SIG-M5 treated with dmso at 0.1 percent for 504 hours (cell line): Measurements from ENCODE around the gene SOD1.

Experiments
- DNase-seq: peaks from one replicate; lab custom pipeline; 2025; ENCODE audit not compliant: unreplicated experiment; lab: John Stamatoyannopoulos, UW

Gene SOD1

DNA sequence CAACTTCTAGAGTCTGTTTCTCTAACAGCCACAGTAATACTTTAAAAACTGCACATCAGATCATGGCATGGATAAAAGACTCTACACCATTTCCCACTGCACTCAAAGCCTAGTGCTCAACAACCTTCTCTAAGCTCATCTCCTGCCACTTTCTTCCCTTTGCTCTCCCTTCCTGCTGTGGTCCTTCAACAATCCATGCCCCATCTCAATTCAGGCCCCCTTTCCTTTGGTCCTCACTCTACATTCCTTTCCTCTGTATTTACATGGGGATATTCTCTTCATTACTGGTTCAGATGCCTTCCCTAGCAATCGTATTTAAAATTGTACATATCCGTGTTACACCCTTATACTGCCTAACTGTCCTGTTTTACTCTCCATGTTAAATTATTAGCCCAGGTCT lies 19.0 kb downstream of the SOD1 start:
- no peak for DNase-seq

GRCh38 chr21:31682620-31683019 lies 23.1 kb downstream of the SOD1 start:
- DNase-seq = no peak

GRCh38 chr21:31683029-31683428 lies 23.5 kb downstream of the SOD1 start:
- no peak for DNase-seq

DNA sequence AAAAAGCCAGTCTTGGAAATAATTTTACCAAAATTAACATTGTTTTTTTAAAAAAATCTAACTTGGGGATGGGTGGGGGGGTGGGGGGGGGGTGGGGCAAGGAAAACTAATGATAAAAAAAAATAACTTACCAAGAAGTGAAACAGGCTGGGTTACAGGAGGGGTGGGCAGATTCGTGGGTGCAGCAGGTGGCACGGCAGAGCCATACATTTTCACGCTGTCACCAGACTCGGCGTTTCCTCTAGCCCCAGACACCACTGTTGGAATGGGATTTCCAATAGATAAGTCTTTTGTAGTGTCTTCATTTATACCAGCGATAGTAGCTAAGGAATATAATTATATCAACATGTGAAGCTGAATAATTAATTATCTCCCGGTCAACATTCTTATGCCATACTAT lies 25.4 kb downstream of the SOD1 start:
- DNase-seq = no peak

DNA sequence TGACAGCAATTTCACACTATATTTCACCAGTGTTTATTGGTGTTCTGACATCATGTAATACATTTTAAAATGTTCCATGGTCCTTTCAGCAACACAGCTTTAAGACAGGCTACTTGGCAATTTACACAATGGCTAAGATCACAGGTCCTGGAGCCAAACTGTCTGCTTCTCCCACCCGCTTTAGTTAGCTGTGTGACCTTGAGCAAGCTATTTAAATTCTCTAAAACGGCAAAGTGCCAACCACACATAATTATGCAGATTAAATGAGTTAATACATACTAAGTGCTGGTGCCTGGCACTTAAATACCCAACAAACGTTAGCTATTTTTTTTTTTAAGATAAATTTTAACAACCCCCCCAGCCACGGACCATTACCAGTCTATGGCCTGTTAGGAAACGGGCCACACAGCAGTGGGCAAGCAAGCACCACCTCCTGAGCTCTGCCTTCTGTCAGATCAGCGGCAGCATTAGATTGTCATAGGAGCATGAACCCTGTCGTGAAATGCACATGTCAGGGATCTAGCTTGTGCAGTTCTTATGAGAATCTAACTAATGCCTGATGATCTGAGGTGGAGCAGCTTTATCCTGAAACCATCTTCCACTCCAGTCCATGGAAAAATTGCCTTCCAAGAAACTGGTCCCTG lies 26.9 kb downstream of the SOD1 start:
- no peak for DNase-seq

DNA sequence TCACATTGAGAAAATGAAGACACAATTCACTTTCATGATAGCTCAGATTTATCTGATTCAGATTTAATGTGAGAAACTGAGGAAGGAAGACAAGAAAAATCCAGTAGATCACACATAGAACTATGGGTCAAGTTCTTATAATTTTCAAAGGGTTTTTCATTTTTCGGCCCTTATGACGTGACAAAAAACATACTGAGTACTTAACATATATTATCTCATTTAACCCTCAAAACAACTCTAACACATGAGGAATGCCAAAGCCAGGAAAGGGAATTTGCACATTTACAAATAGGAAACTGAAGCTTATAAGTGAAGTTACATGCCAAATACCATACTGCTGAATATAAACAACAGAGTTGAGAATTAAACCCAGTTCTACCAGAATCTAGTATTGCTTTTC lies 27.6 kb downstream of the SOD1 start:
- no peak for DNase-seq

- DNase-seq = no peak
Measured at GRCh38 chr21:31688603-31689368, 29.3 kb downstream of the SOD1 start.

GRCh38 chr21:31693222-31693621 lies 33.7 kb downstream of the SOD1 start:
- no peak for DNase-seq

- DNase-seq = no peak
Measured at GRCh38 chr21:31696424-31696823, 36.9 kb downstream of the SOD1 start.

- DNase-seq = no peak
Measured at GRCh38 chr21:31698461-31698860, 39.0 kb downstream of the SOD1 start.

GRCh38 chr21:31700040-31700439 lies 40.5 kb downstream of the SOD1 start:
- DNase-seq = no peak

DNA sequence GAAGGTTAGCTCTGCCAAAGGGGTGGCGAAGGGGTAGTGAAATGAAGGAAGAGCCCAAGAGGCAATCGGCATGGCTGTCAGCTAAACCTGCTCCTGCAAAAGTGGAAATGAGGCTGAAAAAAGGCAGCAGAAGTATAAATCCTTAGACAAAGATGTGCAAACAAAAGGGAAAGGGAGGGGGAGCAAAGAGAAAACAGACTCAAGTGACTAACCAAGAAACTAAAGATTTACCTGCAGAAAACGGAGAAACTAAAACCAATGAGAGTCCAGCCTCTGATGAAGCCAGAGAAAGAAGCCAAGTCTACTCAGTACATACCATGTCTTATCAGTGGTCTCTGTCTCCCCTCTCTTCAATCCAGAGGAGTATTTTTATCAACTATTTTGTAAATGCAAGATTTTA lies 47.1 kb downstream of the SOD1 start:
- no peak for DNase-seq

DNA sequence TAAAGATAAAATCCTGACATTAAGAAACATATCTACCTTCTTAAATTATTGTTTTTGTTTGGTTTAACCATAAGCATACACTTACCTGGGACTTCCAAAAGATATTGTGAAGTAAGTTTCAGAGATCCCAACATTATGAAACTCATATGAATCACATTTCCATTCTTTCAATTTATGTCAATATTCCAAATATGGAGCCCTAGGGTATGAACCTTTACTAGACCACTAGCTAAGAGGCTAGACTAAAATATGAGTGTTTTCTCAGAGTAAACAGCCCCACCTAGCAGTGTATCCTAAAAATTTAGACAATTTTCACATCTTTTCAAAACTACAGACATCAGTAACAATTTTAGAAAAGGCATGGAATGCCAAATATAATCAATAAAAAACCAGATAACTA lies 48.0 kb downstream of the SOD1 start:
- DNase-seq = no peak

GRCh38 chr21:31708541-31708940 lies 49.0 kb downstream of the SOD1 start:
- DNase-seq = no peak

- no peak for DNase-seq
Measured at GRCh38 chr21:31710586-31710985, 51.1 kb downstream of the SOD1 start.

DNA sequence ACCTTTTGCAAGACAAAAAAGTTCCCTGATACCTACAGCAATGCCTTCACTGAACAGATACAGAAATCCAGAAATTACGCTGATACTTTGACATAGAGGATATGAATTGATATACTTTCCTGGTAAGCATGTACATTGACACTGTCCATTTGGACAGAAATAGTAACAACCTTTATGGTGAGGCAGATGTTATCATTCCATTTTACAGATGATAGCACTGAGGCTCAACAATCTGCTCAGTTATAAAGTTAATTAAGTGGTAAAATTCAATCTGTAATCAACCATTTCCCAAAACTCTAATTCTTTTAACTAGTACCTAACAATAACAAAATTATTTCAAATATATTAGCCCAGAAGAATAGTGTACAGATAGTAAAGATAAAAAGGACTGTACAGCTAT lies 51.8 kb downstream of the SOD1 start:
- DNase-seq = no peak

- DNase-seq = no peak
Measured at GRCh38 chr21:31711745-31712285, 52.3 kb downstream of the SOD1 start.

DNA sequence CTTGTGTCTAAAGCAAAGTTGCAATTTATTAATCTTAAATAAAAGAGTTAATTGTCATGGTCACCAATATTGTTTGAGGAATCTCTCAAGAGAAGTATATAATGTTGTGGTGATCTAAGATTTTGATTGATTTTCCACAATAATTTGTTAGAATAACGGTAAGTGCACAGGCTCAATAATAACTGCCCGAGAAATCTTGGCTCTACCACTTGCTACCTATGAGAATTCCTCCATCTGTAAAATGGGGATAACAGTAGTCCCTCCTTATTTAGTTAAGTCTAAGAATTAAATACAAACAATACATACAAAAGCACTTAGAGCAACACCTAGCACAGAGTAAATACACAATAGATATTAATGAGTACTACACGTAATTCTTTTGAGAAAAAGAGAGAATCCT lies 53.6 kb downstream of the SOD1 start:
- DNase-seq = no peak

- no peak for DNase-seq
Measured at GRCh38 chr21:31713973-31714740, 54.7 kb downstream of the SOD1 start.

DNA sequence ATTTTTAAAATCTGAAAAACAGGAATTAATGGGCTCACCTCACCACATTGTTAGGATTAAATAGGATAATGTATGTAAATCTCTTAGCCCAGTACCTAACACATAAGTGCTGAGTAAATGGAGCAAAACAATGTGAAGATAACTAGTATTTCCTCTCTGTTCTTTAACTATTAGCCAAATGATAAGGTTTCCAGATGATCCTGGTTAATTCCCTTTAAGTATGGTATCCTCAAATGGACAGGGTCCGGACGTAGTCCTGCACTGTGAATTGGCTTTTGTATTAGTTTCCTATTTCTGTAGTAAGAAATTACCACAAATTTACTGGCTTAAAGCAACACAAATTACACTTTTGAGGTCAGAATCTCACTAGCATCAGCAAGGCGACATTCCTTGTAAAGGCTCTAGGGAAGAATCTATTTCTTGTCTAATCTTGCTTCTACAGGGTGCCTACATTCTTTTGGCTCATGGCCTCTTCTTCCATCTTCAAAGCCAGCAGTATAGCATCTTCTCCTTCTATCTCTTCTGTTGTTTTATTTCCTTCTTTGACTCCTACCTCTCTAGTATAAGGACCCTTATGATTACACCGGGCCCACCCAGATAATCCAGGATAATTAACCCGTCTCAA lies 55.4 kb downstream of the SOD1 start:
- DNase-seq = no peak

DNA sequence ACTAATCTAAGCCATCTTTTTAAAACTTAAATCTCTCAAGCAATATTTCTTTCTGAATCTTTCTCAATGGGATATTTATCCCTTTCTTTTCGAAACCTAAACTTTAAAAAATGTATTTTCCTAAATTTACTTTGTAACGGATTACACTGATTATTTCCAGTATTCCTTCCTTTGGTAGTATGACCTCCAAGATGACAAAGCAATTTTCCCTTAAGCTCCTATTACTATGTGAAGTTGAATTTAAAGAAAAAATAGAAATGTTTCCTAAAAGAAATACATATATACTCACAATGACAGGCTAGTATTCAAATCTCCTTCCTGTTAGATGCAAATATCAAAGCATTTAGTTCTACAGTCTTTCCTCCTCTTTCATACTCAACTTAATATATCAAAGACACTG lies 56.6 kb downstream of the SOD1 start:
- no peak for DNase-seq
